ENCODE results near the gene KIF1A. TPM values are rescaled to one million over a fixed set of nuclear protein-coding genes. Genes with fewer than 3 reads are reported as not detected.

KIF1A gene
- total RNA-seq, 1 experiment from 2014 or later = not detected

GRCh38 chr2:240757086-240757614 is 62.9 kb downstream of the KIF1A start:
- Histone ChIP-seq H4K20me1 (ENCODE audit: low read length) (no peaks in the 10 kb centered on the region), H3K27me3 (ENCODE audit: low read length) (no peaks in the 10 kb centered on the region)

DNA sequence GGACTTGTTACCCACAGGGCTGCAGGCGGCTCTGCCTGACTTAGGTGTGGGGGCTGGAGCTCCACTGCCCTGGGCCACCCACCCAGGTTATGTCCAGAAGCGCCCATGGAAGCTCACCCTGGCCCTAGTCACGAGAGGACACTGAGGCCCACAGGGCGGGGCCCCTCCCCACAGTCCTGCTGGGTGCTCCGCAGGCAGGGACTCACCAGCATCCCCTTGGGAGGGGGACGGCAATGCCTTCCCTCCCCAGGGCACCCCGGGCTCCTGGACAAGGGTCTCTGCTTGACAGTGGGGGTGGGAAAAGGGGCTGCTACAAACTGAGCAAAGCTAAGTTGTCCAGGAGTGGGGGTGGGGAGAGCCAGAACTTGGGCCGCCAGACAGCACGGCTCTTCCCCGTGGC is 67.8 kb downstream of the KIF1A start:
- ChIA-PET POLR2A (ENCODE audit: unreplicated experiment) (no interaction called here), CTCF (no interaction called here)
- Histone ChIP-seq H3K9me2 (replicated peaks; ENCODE audit: low read length) (no peaks in the 10 kb centered on the region), H4K20me1 (ENCODE audit: low read length) (no peaks in the 10 kb centered on the region), H2AFZ (ENCODE audit: low read length) (no peak overlapping the region), H3K4me1 (ENCODE audit: insufficient read depth, low read length) (no peaks in the 10 kb centered on the region), H3K36me3 (ENCODE audit: low read depth, low read length) (no peaks in the 10 kb centered on the region), H3K9ac (ENCODE audit: low read length) (no peak overlapping the region), H3K27ac (ENCODE audit: low read length) (no peak overlapping the region), H3K4me3 (ENCODE audit: low read length) (no peak overlapping the region), H3K79me2 (ENCODE audit: low read length) (no peaks in the 10 kb centered on the region), H3K9me3 (ENCODE audit: low read length) (no peaks in the 10 kb centered on the region), H3K4me2 (ENCODE audit: low read length) (no peak overlapping the region), H3K27me3 (ENCODE audit: low read length) (no peaks in the 10 kb centered on the region), H3F3A (ENCODE audit: low read length, unreplicated experiment) (no peaks in the 10 kb centered on the region)
- TF ChIP-seq EZH2 (IDR thresholded peaks at IDR 0.05; ENCODE audit: low read length, unreplicated experiment) = no peak
- TF ChIP-seq EZH2phosphoT487 (IDR thresholded peaks at IDR 0.05; ENCODE audit: borderline replicate concordance, low read length) = no peak
- TF ChIP-seq CTCF (conservative IDR thresholded peaks at IDR 0.05; ENCODE audit: low read depth, low read length) = no peak
- intact Hi-C loops (cut with micrococcal nuclease) = no loop called here
- BruUV-seq (replicated peaks) = no TSS peak
- DNase-seq (no peak), ATAC-seq (no peak)

More at GRCh38 chr2:240757086-240757614, 62.9 kb downstream of the KIF1A start:
- Histone ChIP-seq H3K9me2 (replicated peaks; ENCODE audit: low read length) (no peaks in the 10 kb centered on the region), H3K9ac (ENCODE audit: low read length) (no peak overlapping the region), H3K4me1 (ENCODE audit: insufficient read depth, low read length) (no peaks in the 10 kb centered on the region), H2AFZ (ENCODE audit: low read length) (no peak overlapping the region), H3K4me2 (ENCODE audit: low read length) (no peak overlapping the region), H3F3A (ENCODE audit: low read length, unreplicated experiment) (no peaks in the 10 kb centered on the region), H3K36me3 (ENCODE audit: low read depth, low read length) (no peaks in the 10 kb centered on the region), H3K4me3 (ENCODE audit: low read length) (no peak overlapping the region), H3K27ac (ENCODE audit: low read length) (no peak overlapping the region), H3K79me2 (ENCODE audit: low read length) (no peaks in the 10 kb centered on the region), H3K9me3 (ENCODE audit: low read length) (no peaks in the 10 kb centered on the region)
- intact Hi-C loops (cut with micrococcal nuclease) = no loop called here
- ChIA-PET CTCF (no interaction called here), POLR2A (ENCODE audit: unreplicated experiment) (no interaction called here)
- TF ChIP-seq EZH2 (IDR thresholded peaks at IDR 0.05; ENCODE audit: low read length, unreplicated experiment) (no peak), CTCF (conservative IDR thresholded peaks at IDR 0.05; ENCODE audit: low read depth, low read length) (no peak), EZH2phosphoT487 (IDR thresholded peaks at IDR 0.05; ENCODE audit: borderline replicate concordance, low read length) (no peak)
- no TSS peak for BruUV-seq (replicated peaks)
- no peak for ATAC-seq
- no peak for DNase-seq

DNA sequence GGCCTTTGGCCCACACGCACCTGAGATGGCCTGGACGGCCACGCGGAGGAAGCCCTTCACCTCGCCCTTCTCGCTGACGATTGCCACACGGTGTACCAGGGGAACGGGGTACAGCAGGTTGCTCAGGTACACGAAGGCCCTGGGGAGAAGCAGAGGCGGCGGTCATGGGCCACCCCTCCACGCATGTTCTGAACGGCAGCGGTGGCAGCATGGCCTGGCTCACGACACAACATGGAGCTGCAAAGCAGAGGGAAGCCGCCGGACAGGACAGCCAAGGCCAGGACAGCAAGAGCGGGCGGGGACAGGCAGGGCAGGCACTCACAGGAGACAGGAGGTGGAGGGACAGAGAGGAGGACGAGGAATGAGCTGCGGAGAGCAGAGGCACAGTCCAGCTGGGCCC is 69.6 kb downstream of the KIF1A start:
- TF ChIP-seq EZH2 (IDR thresholded peaks at IDR 0.05; ENCODE audit: low read length, unreplicated experiment) = no peak
- TF ChIP-seq CTCF (conservative IDR thresholded peaks at IDR 0.05; ENCODE audit: low read depth, low read length) = no peak
- TF ChIP-seq EZH2phosphoT487 (IDR thresholded peaks at IDR 0.05; ENCODE audit: borderline replicate concordance, low read length) = no peak
- Histone ChIP-seq H3K4me3 (ENCODE audit: low read length) (no peak overlapping the region), H4K20me1 (ENCODE audit: low read length) (no peaks in the 10 kb centered on the region), H3K36me3 (ENCODE audit: low read depth, low read length) (no peaks in the 10 kb centered on the region), H3K9me3 (ENCODE audit: low read length) (no peaks in the 10 kb centered on the region), H3K79me2 (ENCODE audit: low read length) (no peaks in the 10 kb centered on the region), H2AFZ (ENCODE audit: low read length) (no peak overlapping the region), H3K4me1 (ENCODE audit: insufficient read depth, low read length) (no peaks in the 10 kb centered on the region), H3K27ac (ENCODE audit: low read length) (no peak overlapping the region), H3K9me2 (replicated peaks; ENCODE audit: low read length) (no peaks in the 10 kb centered on the region), H3K27me3 (ENCODE audit: low read length) (no peaks in the 10 kb centered on the region), H3F3A (ENCODE audit: low read length, unreplicated experiment) (no peaks in the 10 kb centered on the region), H3K4me2 (ENCODE audit: low read length) (no peak overlapping the region), H3K9ac (ENCODE audit: low read length) (no peak overlapping the region)
- intact Hi-C loops (cut with micrococcal nuclease) = no loop called here
- ATAC-seq = no peak
- ChIA-PET CTCF (no interaction called here), POLR2A (ENCODE audit: unreplicated experiment) (no interaction called here)
- DNase-seq = no peak
- no TSS peak for BruUV-seq (replicated peaks)
